Activated T-helper 2 cell treated with anti-CD3 and anti-CD28 coated beads, Interferon-gamma antibody, Interleukin-2, Interleukin-4, amounts not matched to agents 10 μg/mL and 5 μg/mL and 100 μg/mL, durations not matched to agents 14 hours and 24 hours and 36 hours (primary cell): Measurements from ENCODE around the gene ZNF580. TPM values are rescaled to one million over a fixed set of nuclear protein-coding genes. Genes with fewer than 3 reads are reported as not detected.

Experiments used
- DNase-seq: peaks from one replicate; pipeline ENCODE4 v3.0.0; 2021; ENCODE audit warnings: low spot score
- H3K27ac Mint-ChIP-seq: one replicate; pipeline ENCODE4 v1.8.0; 2021; ENCODE audit warnings: mixed read lengths
- H3K27me3 Mint-ChIP-seq: one replicate; pipeline ENCODE4 v1.8.0; 2021; ENCODE audit warnings: low read depth, mixed read lengths
- H3K36me3 Mint-ChIP-seq: one replicate; pipeline ENCODE4 v1.8.0; 2021; ENCODE audit warnings: low read depth, mixed read lengths
- H3K4me1 Mint-ChIP-seq: one replicate; pipeline ENCODE4 v1.8.0; 2021; ENCODE audit warnings: low read depth, mixed read lengths
- H3K4me3 Mint-ChIP-seq: one replicate; pipeline ENCODE4 v1.8.0; 2021; ENCODE audit warnings: low read depth, mild to moderate bottlenecking, moderate library complexity, mixed read lengths
- H3K9me3 Mint-ChIP-seq: one replicate; pipeline ENCODE4 v1.8.0; 2021; ENCODE audit warnings: mixed read lengths
- intact Hi-C: fragments of 100-400 bp; cut with micrococcal nuclease; formaldehyde crosslinking; loops from one replicate; pipeline ENCODE4 v1.15.1; 2023
- total RNA-seq: library from RNA; stranded (reverse); gene quantifications from 2 replicates; pipeline ENCODE4 v1.2.3, GENCODE V29; 2022

ZNF580 gene
- total RNA-seq, 1 donor from 2014 or later: 32.1 TPM

DNA sequence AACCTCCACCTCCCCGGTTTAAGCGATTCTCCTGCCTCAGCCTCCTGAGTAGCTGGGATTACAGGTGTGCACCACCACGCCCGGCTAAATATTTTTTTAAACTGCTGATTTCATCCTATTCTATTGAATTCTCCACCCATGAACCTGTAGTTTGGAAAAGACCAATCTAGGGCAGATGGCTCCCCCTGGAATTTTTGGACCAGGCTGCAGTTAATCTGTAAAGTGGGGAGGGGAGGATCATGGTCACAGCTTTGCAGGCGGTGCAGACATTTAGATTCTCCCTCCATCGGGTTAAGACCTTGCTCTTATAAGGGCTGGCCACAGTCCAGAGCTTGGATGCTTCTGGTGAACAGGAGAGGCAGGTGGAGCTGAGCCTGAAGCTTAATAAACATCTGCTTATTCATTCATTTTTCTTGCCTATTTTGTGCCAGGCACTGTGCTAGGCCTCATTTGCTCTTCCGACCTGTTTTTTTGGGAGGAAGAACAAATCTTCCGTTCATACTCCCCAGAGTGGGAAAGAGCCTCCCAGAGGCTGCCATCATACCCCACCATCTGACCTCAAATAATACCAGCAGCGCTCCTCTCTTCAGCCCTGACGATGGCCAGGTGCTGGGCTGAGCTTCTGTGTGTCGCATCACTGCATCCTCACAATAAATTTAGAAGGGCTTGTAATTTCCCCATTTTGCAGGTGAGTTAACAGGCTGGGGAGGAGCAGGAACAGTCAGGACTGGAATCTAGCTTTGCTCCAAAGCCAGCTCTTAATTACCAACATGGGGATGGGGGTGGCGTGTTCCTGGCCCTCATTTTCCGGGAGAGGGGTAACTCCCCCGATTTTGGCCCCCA, 6.3 kb downstream of the ZNF580 start:
- intact Hi-C loops: loop anchor here (10.0 kb wide), 1 partner anchor 392 kb away; the partner anchor contains the start of gene PPP6R1
- peak overlapping the region; percentile 78 for H3K4me3 Mint-ChIP-seq

DNA sequence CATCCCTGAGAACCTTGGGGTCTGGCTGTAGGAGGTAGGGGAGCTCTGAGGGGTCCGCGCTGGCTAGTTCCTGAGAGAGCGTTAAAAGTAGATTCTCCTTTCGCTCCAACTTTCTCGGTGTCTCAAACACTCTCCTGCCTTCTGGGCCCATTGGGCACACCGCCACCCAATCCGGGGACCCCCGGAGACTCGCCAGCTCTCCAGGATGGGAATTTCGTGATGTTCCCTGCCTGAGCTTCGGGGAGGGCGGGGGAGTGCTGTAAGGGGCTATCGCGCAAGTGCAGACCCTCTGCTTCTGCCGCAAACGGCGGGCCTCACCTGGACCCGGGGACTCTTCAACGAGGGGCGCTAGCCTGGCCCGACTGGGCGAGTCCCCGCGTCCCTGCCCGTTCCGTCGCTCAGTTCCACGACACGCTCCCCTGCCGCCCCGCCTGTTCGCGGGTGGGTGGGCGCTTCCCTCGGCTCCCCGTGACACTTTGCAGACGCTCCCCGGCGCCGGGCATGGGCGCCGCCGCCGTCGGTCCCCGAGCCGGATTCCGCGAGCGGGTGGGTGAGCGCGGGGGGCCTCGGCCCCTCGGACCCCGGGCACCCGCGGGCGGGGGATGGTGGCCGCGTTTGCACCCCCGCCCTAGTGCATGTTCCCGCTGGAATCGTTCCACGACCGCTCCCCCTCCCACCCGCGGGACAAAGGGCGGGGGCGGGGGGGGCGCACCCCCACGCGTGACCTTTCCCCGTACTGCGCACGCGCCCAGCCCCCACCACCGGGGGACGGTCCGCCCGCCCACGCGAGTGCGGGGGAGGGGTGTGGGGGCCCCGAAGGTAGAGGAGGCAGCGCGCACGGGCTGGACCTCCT, 7.2 kb downstream of the ZNF580 start, which contains the start of gene CCDC106:
Gene CCDC106 (plus strand): TSS at position 481 of the 853 bp plus-strand sequence. CDS start 835 bp downstream, outside the sequence.
- H3K4me3 Mint-ChIP-seq: peak within 1 kb of the TSS; percentile 79
- H3K4me1 Mint-ChIP-seq: peaks cover 31% of the 10 kb centered on the region
- H3K9me3 Mint-ChIP-seq: no peaks in the 10 kb centered on the region
- peaks cover 42% of the 10 kb centered on the region for H3K36me3 Mint-ChIP-seq
- intact Hi-C loops: loop anchor here (10.0 kb wide), 1 partner anchor 393 kb away; the partner anchor contains the start of gene PPP6R1
- no peaks in the 10 kb centered on the region for H3K27me3 Mint-ChIP-seq
- DNase-seq: peak; percentile 34
- peak within 1 kb of the TSS; percentile 78 for H3K27ac Mint-ChIP-seq

More for the DNA sequence above, 6.3 kb downstream of the ZNF580 start:
- Mint-ChIP-seq H3K9me3 (no peaks in the 10 kb centered on the region), H3K4me1 (peaks cover 34% of the 10 kb centered on the region), H3K36me3 (peaks cover 43% of the 10 kb centered on the region), H3K27ac (peak overlapping the region; percentile 62), H3K27me3 (no peaks in the 10 kb centered on the region)
- DNase-seq: no peak

GRCh38 chr19:55648585-55649267, 7.9 kb downstream of the ZNF580 start:
- Mint-ChIP-seq H3K9me3 (no peaks in the 10 kb centered on the region), H3K4me1 (peaks cover 27% of the 10 kb centered on the region), H3K27ac (peak overlapping the region; percentile 78), H3K4me3 (peak overlapping the region; percentile 79), H3K27me3 (no peaks in the 10 kb centered on the region), H3K36me3 (peaks cover 37% of the 10 kb centered on the region)
- intact Hi-C loops: loop anchor here (10.0 kb wide), 1 partner anchor 394 kb away; the partner anchor contains the start of gene PPP6R1
- DNase-seq: no peak

GRCh38 chr19:55649268-55650125, 8.7 kb downstream of the ZNF580 start:
- H3K27ac Mint-ChIP-seq: peak overlapping the region; percentile 67
- no peak for DNase-seq
- intact Hi-C loops: loop anchor here (10.0 kb wide), 2 partner anchors 395 to 665 kb away; partner anchors contain the start of genes PPP6R1 and ZSCAN5A

DNA sequence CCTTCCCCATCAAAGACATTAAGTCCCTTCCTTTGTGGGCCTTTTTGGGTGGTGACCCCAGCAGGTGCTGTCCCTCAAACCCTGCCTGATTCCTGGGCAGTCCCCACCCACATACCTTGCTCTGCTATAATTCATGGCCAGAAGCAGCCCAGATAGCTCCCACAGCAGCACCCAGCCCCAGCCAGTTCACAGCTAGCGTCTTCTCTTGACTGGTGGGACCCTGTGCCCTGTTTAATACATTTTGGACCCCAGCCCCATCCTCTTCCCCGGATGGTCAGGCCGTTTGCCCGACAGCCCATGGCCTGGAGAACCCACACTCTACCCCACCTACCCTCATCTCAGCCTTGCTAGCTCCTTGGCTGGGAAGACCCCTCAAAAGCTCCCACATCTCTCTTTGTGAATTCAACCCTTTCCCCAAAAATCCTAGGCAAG, 9.3 kb downstream of the ZNF580 start:
- intact Hi-C loops: loop anchor here (10.0 kb wide), 1 partner anchor 665 kb away; the partner anchor contains the start of gene ZSCAN5A
- no peak for DNase-seq
- Mint-ChIP-seq H3K4me3 (peak overlapping the region; percentile 56), H3K4me1 (peaks cover 24% of the 10 kb centered on the region), H3K9me3 (no peaks in the 10 kb centered on the region), H3K27ac (peak overlapping the region; percentile 67), H3K27me3 (no peaks in the 10 kb centered on the region), H3K36me3 (peaks cover 26% of the 10 kb centered on the region)

More at GRCh38 chr19:55649268-55650125, 8.7 kb downstream of the ZNF580 start:
- peak overlapping the region; percentile 79 for H3K4me3 Mint-ChIP-seq
- H3K4me1 Mint-ChIP-seq: peaks cover 26% of the 10 kb centered on the region
- H3K27me3 Mint-ChIP-seq: no peaks in the 10 kb centered on the region
- no peaks in the 10 kb centered on the region for H3K9me3 Mint-ChIP-seq
- H3K36me3 Mint-ChIP-seq: peaks cover 30% of the 10 kb centered on the region

DNA sequence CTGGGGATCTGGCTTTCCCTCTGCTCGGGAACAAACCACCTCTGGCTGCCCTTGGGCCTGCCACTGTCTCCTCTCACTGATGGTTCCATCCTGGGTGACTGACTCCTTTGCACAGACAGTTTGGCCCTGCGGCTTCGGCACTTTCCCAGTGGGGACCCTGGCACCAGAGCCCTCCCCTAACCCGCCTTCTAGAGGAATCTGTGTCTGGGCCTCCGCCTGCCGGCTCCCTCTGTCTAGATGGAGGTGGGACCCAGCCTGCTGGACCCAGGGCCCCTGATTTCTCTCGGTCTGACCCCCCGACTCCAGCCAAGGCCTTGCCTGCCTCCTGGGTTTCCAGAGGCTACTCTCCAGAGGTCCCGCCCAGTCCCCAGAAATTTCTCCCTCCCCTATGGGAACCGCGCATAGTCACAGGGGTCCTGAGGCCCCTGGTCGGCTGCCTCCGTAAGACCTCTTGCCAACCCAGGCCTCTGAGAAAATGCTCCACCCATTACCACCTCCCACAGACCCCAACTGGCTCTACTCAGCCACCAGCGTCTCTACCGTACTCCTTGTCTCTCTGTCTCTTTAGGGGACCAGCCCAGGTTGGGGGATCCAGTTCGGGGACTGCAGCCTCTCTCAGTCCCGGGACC, 9.9 kb downstream of the ZNF580 start:
- no peaks in the 10 kb centered on the region for H3K9me3 Mint-ChIP-seq
- peaks cover 25% of the 10 kb centered on the region for H3K36me3 Mint-ChIP-seq
- H3K4me1 Mint-ChIP-seq: peaks cover 19% of the 10 kb centered on the region
- H3K4me3 Mint-ChIP-seq: peak overlapping the region; percentile 56
- peak overlapping the region; percentile 67 for H3K27ac Mint-ChIP-seq
- DNase-seq: no peak
- H3K27me3 Mint-ChIP-seq: no peaks in the 10 kb centered on the region
- intact Hi-C loops: loop anchor here (10.0 kb wide), 1 partner anchor 664 kb away; the partner anchor contains the start of gene ZSCAN5A

DNA sequence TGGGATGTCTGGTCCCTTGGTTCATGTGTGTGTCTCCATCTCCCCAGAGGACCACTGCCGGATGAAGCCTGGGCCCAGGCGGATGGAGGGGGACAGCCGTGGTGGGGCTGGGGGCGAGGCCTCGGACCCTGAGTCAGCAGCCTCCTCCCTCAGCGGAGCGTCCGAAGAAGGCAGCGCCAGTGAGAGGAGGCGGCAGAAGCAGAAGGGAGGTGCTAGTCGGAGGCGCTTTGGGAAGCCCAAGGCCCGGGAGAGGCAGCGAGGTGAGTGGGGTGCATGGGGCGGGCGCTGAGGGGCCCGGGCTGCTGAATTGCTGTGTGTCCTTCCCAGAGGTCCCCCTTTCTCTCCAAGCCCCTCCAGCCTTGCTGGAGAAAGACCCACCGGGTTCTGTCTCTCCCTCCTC, 10.4 kb downstream of the ZNF580 start:
- peaks cover 24% of the 10 kb centered on the region for H3K4me1 Mint-ChIP-seq
- intact Hi-C loops: loop anchor here (10.0 kb wide), 1 partner anchor 664 kb away; the partner anchor contains the start of gene ZSCAN5A
- DNase-seq: no peak
- no peak overlapping the region for H3K4me3 Mint-ChIP-seq
- peaks cover 29% of the 10 kb centered on the region for H3K36me3 Mint-ChIP-seq
- H3K9me3 Mint-ChIP-seq: no peaks in the 10 kb centered on the region
- peak overlapping the region; percentile 40 for H3K27ac Mint-ChIP-seq
- H3K27me3 Mint-ChIP-seq: no peaks in the 10 kb centered on the region

- Mint-ChIP-seq H3K4me1 (peaks cover 24% of the 10 kb centered on the region), H3K27ac (no peak overlapping the region), H3K27me3 (no peaks in the 10 kb centered on the region), H3K9me3 (no peaks in the 10 kb centered on the region), H3K36me3 (peaks cover 29% of the 10 kb centered on the region), H3K4me3 (no peak overlapping the region)
- intact Hi-C loops: loop anchor here (1.0 to 10.0 kb wide), 2 partner anchors 20 to 662 kb away; partner anchors contain the start of gene ZSCAN5A
- no peak for DNase-seq
These were observed 11.7 kb downstream of the ZNF580 start for GRCh38 chr19:55652311-55653128.

DNA sequence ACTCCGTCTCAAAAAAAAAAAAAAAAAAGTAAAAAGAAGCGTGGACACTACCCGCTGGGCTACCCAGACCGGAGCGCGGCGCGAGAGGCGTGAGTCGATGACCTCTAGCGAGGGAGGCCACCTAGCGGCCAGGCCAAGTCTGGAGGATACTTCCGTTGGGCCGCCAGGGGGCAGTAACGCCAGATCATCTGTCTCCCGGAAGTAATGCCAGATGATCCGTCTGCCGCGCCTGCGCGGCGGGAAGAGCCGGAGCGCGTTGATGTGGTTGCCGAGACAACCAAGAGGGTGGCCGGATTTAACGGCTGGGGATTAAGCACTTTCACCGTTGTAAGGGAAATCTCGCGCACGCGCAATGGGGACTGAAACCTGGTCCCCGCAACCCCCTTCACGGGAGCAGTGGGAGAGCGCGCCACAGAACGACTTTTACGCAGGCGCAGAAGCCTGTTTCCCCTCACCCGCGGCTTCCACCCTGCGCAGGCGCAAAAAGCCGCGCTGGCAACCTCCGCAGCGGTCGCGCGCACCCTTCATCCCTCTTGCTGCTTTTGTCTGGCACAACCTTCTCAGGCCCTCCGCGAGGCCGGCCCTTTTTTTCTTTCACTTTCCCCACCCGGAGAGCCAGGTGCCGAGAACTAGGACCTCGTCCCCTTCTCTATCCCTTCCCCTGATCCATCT, 13.0 kb downstream of the ZNF580 start:
- Mint-ChIP-seq H3K4me3 (peak overlapping the region; percentile 91), H3K36me3 (peaks cover 35% of the 10 kb centered on the region), H3K4me1 (peaks cover 27% of the 10 kb centered on the region), H3K9me3 (no peaks in the 10 kb centered on the region), H3K27ac (peak overlapping the region; percentile 99), H3K27me3 (no peaks in the 10 kb centered on the region)
- intact Hi-C loops: loop anchor here (1.0 to 10.0 kb wide), 4 partner anchors 10 to 661 kb away; partner anchors contain the start of genes ZNF581, ZNF865 and ZSCAN5A
- peak; percentile 97 for DNase-seq
